SK-N-SH treated with all-trans-retinoic acid at 6 μM for 48 hours (cell line): ENCODE measurements around the gene TSKU.

Experiments
- ATAC-seq: fragments of 200-7000 bp; cut with Tn5 transposase; 3 replicates; pipeline ENCODE4 v1.9.1; 2020; ENCODE audit warnings: mild to moderate bottlenecking, moderate library complexity
- ARNTL ChIP-seq: fragments of 450-650 bp; formaldehyde crosslinking; IDR thresholded peaks from 2 replicates; pipeline ENCODE4 v1.5.0; 2020; ENCODE audit warnings: low read depth, mild to moderate bottlenecking, moderate library complexity, borderline replicate concordance
- CREB5 ChIP-seq: fragments of 250-450 bp; sonication (Bioruptor Pico); IDR thresholded peaks from 2 replicates; pipeline ENCODE4 v1.5.1; 2020; ENCODE audit warnings: low read depth, mild to moderate bottlenecking, moderate library complexity
- CSDC2 ChIP-seq: fragments of 250-450 bp; sonication (Bioruptor Pico); IDR thresholded peaks from 2 replicates; pipeline ENCODE4 v1.5.0; 2020; ENCODE audit warnings: mild to moderate bottlenecking, moderate library complexity
- CSRNP3 ChIP-seq: fragments of 250-450 bp; sonication (Bioruptor Pico); IDR thresholded peaks from 2 replicates; pipeline ENCODE4 v1.5.1; 2021; ENCODE audit warnings: mild to moderate bottlenecking, moderate library complexity
- ESRRG ChIP-seq: fragments of 250-450 bp; sonication (Bioruptor Pico); IDR thresholded peaks from 2 replicates; pipeline ENCODE4 v1.6.1; 2021; ENCODE audit warnings: mild to moderate bottlenecking
- GLIS3 ChIP-seq: fragments of 250-450 bp; sonication (Bioruptor Pico); IDR thresholded peaks from 2 replicates; pipeline ENCODE4 v1.5.0; 2020; ENCODE audit warnings: mild to moderate bottlenecking, moderate library complexity
- ISL1 ChIP-seq: fragments of 250-450 bp; sonication (Bioruptor Pico); IDR thresholded peaks from 2 replicates; pipeline ENCODE4 v2.1.2; 2022; ENCODE audit warnings: mild to moderate bottlenecking, moderate library complexity
- OSR1 ChIP-seq: fragments of 250-450 bp; sonication (Bioruptor Pico); IDR thresholded peaks from 2 replicates; pipeline ENCODE4 v1.8.0; 2022; ENCODE audit warnings: moderate library complexity, mild to moderate bottlenecking, inconsistent platforms
- PATZ1 ChIP-seq: fragments of 250-450 bp; sonication (Bioruptor Pico); IDR thresholded peaks from 2 replicates; pipeline ENCODE4 v1.8.0; 2020; ENCODE audit warnings: mild to moderate bottlenecking, moderate library complexity, borderline replicate concordance
- POU6F1 ChIP-seq: fragments of 250-450 bp; sonication (Bioruptor Pico); IDR thresholded peaks from 2 replicates; pipeline ENCODE4 v1.8.0; 2021; ENCODE audit warnings: low read depth, mild to moderate bottlenecking, moderate library complexity, borderline replicate concordance
- PPARA ChIP-seq: fragments of 250-450 bp; sonication (Bioruptor Pico); IDR thresholded peaks from 2 replicates; pipeline ENCODE4 v1.5.0; 2020; ENCODE audit warnings: mild to moderate bottlenecking, borderline replicate concordance
- SNAI2 ChIP-seq: fragments of 250-450 bp; sonication (Bioruptor Pico); IDR thresholded peaks from 2 replicates; pipeline ENCODE4 v1.5.0; 2020; ENCODE audit warnings: mild to moderate bottlenecking, moderate library complexity
- TCF4 ChIP-seq: fragments of 250-450 bp; sonication (Bioruptor Pico); IDR thresholded peaks from 2 replicates; pipeline ENCODE4 v1.8.0; 2021; ENCODE audit warnings: mild to moderate bottlenecking, moderate library complexity, borderline replicate concordance
- TOX ChIP-seq: fragments of 250-450 bp; sonication (Bioruptor Pico); IDR thresholded peaks from 2 replicates; pipeline ENCODE4 v1.8.0; 2021; ENCODE audit warnings: mild to moderate bottlenecking, moderate library complexity, borderline replicate concordance
- TSHZ2 ChIP-seq: fragments of 250-450 bp; sonication (Bioruptor Pico); IDR thresholded peaks from 2 replicates; pipeline ENCODE4 v1.5.0; 2020; ENCODE audit warnings: mild to moderate bottlenecking, moderate library complexity
- ZC3H10 ChIP-seq: fragments of 250-450 bp; sonication (Bioruptor Pico); IDR thresholded peaks from 2 replicates; pipeline ENCODE4 v1.5.1; 2021; ENCODE audit warnings: mild to moderate bottlenecking, moderate library complexity
- ZFP3 ChIP-seq: fragments of 250-450 bp; sonication (Bioruptor Pico); IDR thresholded peaks from 2 replicates; pipeline ENCODE4 v1.5.0; 2020; ENCODE audit warnings: mild to moderate bottlenecking, moderate library complexity
- ZFP30 ChIP-seq: fragments of 450-650 bp; formaldehyde crosslinking; IDR thresholded peaks from 2 replicates; pipeline ENCODE4 v1.5.0; 2022; ENCODE audit warnings: mild to moderate bottlenecking, moderate library complexity
- ZNF565 ChIP-seq: fragments of 450-650 bp; formaldehyde crosslinking; conservative IDR thresholded peaks from 2 replicates; pipeline ENCODE4 v1.5.0; 2020; ENCODE audit warnings: low read depth, mild to moderate bottlenecking, moderate library complexity
- ZNF70 ChIP-seq: fragments of 450-650 bp; formaldehyde crosslinking; IDR thresholded peaks from 2 replicates; pipeline ENCODE4 v1.5.0; 2020; ENCODE audit warnings: mild to moderate bottlenecking, moderate library complexity
- ZNF8 ChIP-seq: fragments of 450-650 bp; formaldehyde crosslinking; IDR thresholded peaks from 2 replicates; pipeline ENCODE4 v1.5.0; 2020; ENCODE audit warnings: mild to moderate bottlenecking, moderate library complexity

Gene TSKU

GRCh38 chr11:76839311-76839710 is 56.2 kb downstream of the TSKU start:
- no peak for ATAC-seq
- TF ChIP-seq GLIS3 (CRISPR knock-in tag) (no peak), TCF4 (CRISPR knock-in tag) (no peak), ZNF70 (CRISPR knock-in tag) (no peak), TOX (CRISPR knock-in tag) (no peak), SNAI2 (no peak), ZFP30 (no peak), CSRNP3 (CRISPR knock-in tag) (no peak)

- ATAC-seq: no peak
- no peak for TF ChIP-seq ESRRG (CRISPR knock-in tag)
- TF ChIP-seq CSDC2 (CRISPR knock-in tag): no peak
- TF ChIP-seq ZNF565 (CRISPR knock-in tag): no peak
- TF ChIP-seq ZNF70 (CRISPR knock-in tag): no peak
- no peak for TF ChIP-seq ZFP30
- no peak for TF ChIP-seq ARNTL
- no peak for TF ChIP-seq ISL1
- TF ChIP-seq TCF4 (CRISPR knock-in tag): no peak
- no peak for TF ChIP-seq ZFP3 (CRISPR knock-in tag)
- TF ChIP-seq, all 23 proteins: peak for 0
Observed at GRCh38 chr11:76841923-76842452, 58.8 kb downstream of the TSKU start.

GRCh38 chr11:76843907-76844306 is 60.8 kb downstream of the TSKU start:
- TF ChIP-seq TOX (CRISPR knock-in tag) (no peak), CSRNP3 (CRISPR knock-in tag) (no peak), TCF4 (CRISPR knock-in tag) (no peak), PPARA (no peak), TSHZ2 (CRISPR knock-in tag) (no peak), ISL1 (no peak), ESRRG (CRISPR knock-in tag) (no peak), POU6F1 (CRISPR knock-in tag) (no peak), ZNF565 (CRISPR knock-in tag) (no peak), ZFP30 (no peak)

GRCh38 chr11:76844511-76844910 is 61.4 kb downstream of the TSKU start:
- ATAC-seq: no peak
- TF ChIP-seq ZNF70 (CRISPR knock-in tag): no peak
- TF ChIP-seq TSHZ2 (CRISPR knock-in tag): no peak
- no peak for TF ChIP-seq CSDC2 (CRISPR knock-in tag)
- TF ChIP-seq ZFP3 (CRISPR knock-in tag): no peak
- no peak for TF ChIP-seq ZC3H10 (CRISPR knock-in tag)
- no peak for TF ChIP-seq ZNF565 (CRISPR knock-in tag)
- TF ChIP-seq ESRRG (CRISPR knock-in tag): no peak
- TF ChIP-seq ZNF8 (CRISPR knock-in tag): no peak
- no peak for TF ChIP-seq PATZ1 (CRISPR knock-in tag)
- TF ChIP-seq TCF4 (CRISPR knock-in tag): no peak
- no peak for TF ChIP-seq OSR1 (CRISPR knock-in tag)
- no peak for TF ChIP-seq ZFP30
- no peak for TF ChIP-seq SNAI2
- no peak for TF ChIP-seq CREB5 (CRISPR knock-in tag)
- no peak for TF ChIP-seq ISL1
- TF ChIP-seq TOX (CRISPR knock-in tag): no peak
- TF ChIP-seq ARNTL: no peak

More at GRCh38 chr11:76843907-76844306, 60.8 kb downstream of the TSKU start:
- ATAC-seq: no peak
